H9 (cell line): ENCODE measurements around the gene VEZT. TPM values are rescaled to one million over a fixed set of nuclear protein-coding genes. Genes with fewer than 3 reads are reported as not detected.

Experiments used
- DNase-seq: peaks from one replicate; pipeline ENCODE4 v3.0.0-alpha.2; 2017
- H2AFZ ChIP-seq: one replicate; pipeline ENCODE4 v1.6.1; 2013; ENCODE audit warnings: mild to moderate bottlenecking, low read length, control low read depth, moderate library complexity
- H2AK5ac ChIP-seq: 2 replicates; pipeline ENCODE4 v1.6.1; 2013; ENCODE audit warnings: low read length, control low read depth, mixed read lengths; ENCODE audit not compliant: insufficient read length
- H2BK120ac ChIP-seq: one replicate; pipeline ENCODE4 v1.6.1; 2013; ENCODE audit warnings: low read depth, mild to moderate bottlenecking, low read length, control low read depth, inconsistent platforms; ENCODE audit not compliant: poor library complexity, severe bottlenecking
- H2BK12ac ChIP-seq: 2 replicates; pipeline ENCODE4 v1.6.1; 2013; ENCODE audit warnings: low read length, control low read depth, mixed read lengths, low read depth; ENCODE audit not compliant: insufficient read length
- H2BK15ac ChIP-seq: 2 replicates; pipeline ENCODE4 v1.6.1; 2013; ENCODE audit warnings: low read depth, low read length, control low read depth
- H2BK20ac ChIP-seq: one replicate; pipeline ENCODE4 v1.6.1; 2013; ENCODE audit warnings: low read depth, mild to moderate bottlenecking, low read length, control low read depth, inconsistent platforms; ENCODE audit not compliant: poor library complexity, severe bottlenecking
- H2BK5ac ChIP-seq: 2 replicates; pipeline ENCODE4 v1.6.1; 2013; ENCODE audit warnings: low read length, control low read depth, mixed read lengths; ENCODE audit not compliant: insufficient read length
- H3K14ac ChIP-seq: 2 replicates; pipeline ENCODE4 v1.6.1; 2013; ENCODE audit warnings: low read length, control low read depth; ENCODE audit not compliant: insufficient read depth
- H3K18ac ChIP-seq: 2 replicates; pipeline ENCODE4 v1.6.1; 2013; ENCODE audit warnings: low read depth, mild to moderate bottlenecking, mixed read lengths, low read length, control low read depth; ENCODE audit not compliant: insufficient read length
- H3K23ac ChIP-seq: 2 replicates; pipeline ENCODE4 v1.6.1; 2013; ENCODE audit warnings: low read length, control low read depth, mixed read lengths, low read depth; ENCODE audit not compliant: insufficient read length
- H3K23me2 ChIP-seq: 2 replicates; pipeline ENCODE4 v1.6.1; 2013; ENCODE audit warnings: low read depth, mild to moderate bottlenecking, mixed read lengths, low read length, control low read depth; ENCODE audit not compliant: insufficient read length, poor library complexity, severe bottlenecking
- H3K27ac ChIP-seq: 2 replicates; pipeline ENCODE4 v1.5.1; 2013; ENCODE audit warnings: low read length, control low read depth, mixed read lengths, low read depth; ENCODE audit not compliant: insufficient read length
- H3K27me3 ChIP-seq: 2 replicates; pipeline ENCODE4 v1.6.1; 2013; ENCODE audit warnings: low read length, control low read depth, inconsistent platforms; ENCODE audit not compliant: insufficient read depth
- H3K4ac ChIP-seq: 2 replicates; pipeline ENCODE4 v1.6.1; 2013; ENCODE audit warnings: low read depth, mild to moderate bottlenecking, control low read depth, inconsistent platforms, low read length, moderate library complexity
- H3K4me1 ChIP-seq: 2 replicates; pipeline ENCODE4 v1.6.1; 2013; ENCODE audit warnings: low read length, control low read depth, inconsistent platforms; ENCODE audit not compliant: insufficient read depth
- H3K4me2 ChIP-seq: 2 replicates; pipeline ENCODE4 v1.6.1; 2013; ENCODE audit warnings: low read length, control low read depth, mixed read lengths; ENCODE audit not compliant: insufficient read length, insufficient read depth
- H3K56ac ChIP-seq: 2 replicates; pipeline ENCODE4 v1.6.1; 2013; ENCODE audit warnings: low read depth, mild to moderate bottlenecking, mixed read lengths, low read length, control low read depth; ENCODE audit not compliant: insufficient read length
- H3K79me1 ChIP-seq: 2 replicates; pipeline ENCODE4 v1.6.1; 2013; ENCODE audit warnings: low read depth, mild to moderate bottlenecking, moderate library complexity, low read length, control low read depth, inconsistent platforms; ENCODE audit not compliant: insufficient read depth, poor library complexity, severe bottlenecking
- H3K79me2 ChIP-seq: 2 replicates; pipeline ENCODE4 v1.6.1; 2013; ENCODE audit warnings: low read length, control low read depth, inconsistent platforms; ENCODE audit not compliant: insufficient read depth
- H3K9ac ChIP-seq: 2 replicates; pipeline ENCODE4 v1.6.1; 2013; ENCODE audit warnings: low read length, control low read depth, mixed read lengths; ENCODE audit not compliant: insufficient read length; ENCODE audit errors: extremely low read depth
- H3K9me3 ChIP-seq: one replicate; pipeline ENCODE4 v1.6.1; 2013; ENCODE audit warnings: low read depth, low read length, inconsistent platforms; ENCODE audit not compliant: control insufficient read depth
- H3T11ph ChIP-seq: one replicate; pipeline ENCODE4 v1.6.1; 2013; ENCODE audit warnings: mild to moderate bottlenecking, low read length, control low read depth, inconsistent platforms
- H4K20me1 ChIP-seq: one replicate; pipeline ENCODE4 v1.6.1; 2013; ENCODE audit not compliant: control insufficient read depth, insufficient read length, insufficient read depth
- H4K5ac ChIP-seq: 2 replicates; pipeline ENCODE4 v1.6.1; 2013; ENCODE audit warnings: low read depth, mild to moderate bottlenecking, mixed read lengths, low read length, control low read depth; ENCODE audit not compliant: insufficient read length
- H4K8ac ChIP-seq: replicated peaks from 2 replicates; pipeline ENCODE4 v1.6.1; 2013; ENCODE audit warnings: low read length, control low read depth, mixed read lengths, low read depth; ENCODE audit not compliant: insufficient read length
- H4K91ac ChIP-seq: 2 replicates; pipeline ENCODE4 v1.6.1; 2013; ENCODE audit warnings: low read depth, mild to moderate bottlenecking, moderate library complexity, mixed read lengths, low read length, control low read depth; ENCODE audit not compliant: insufficient read length
- H3K27ac Mint-ChIP-seq, 3 experiments: 2 replicates in 2 of 3; 3 replicates in 1 of 3; pipeline ENCODE4 v1.8.0; 2020 to 2021; ENCODE audit warnings: mixed read lengths in 3 of 3, mild to moderate bottlenecking in 1 of 3, moderate library complexity in 1 of 3
- H3K27me3 Mint-ChIP-seq: 2 replicates; pipeline ENCODE4 v1.8.0; 2021; ENCODE audit warnings: low read depth, mild to moderate bottlenecking, moderate library complexity, mixed read lengths
- H3K36me3 Mint-ChIP-seq, 3 experiments: 2 replicates in 2 of 3; 3 replicates in 1 of 3; pipeline ENCODE4 v1.8.0; 2020 to 2021; ENCODE audit warnings: low read depth in 3 of 3, mixed read lengths in 3 of 3; ENCODE audit not compliant: insufficient read depth in 1 of 3
- H3K4me1 Mint-ChIP-seq, 2 experiments: 2 replicates each; pipeline ENCODE4 v1.8.0; 2020; ENCODE audit warnings: mixed read lengths in 2 of 2
- H3K4me3 Mint-ChIP-seq, 2 experiments: 2 replicates in 1 of 2; 3 replicates in 1 of 2; pipeline ENCODE4 v1.8.0; 2020 to 2021; ENCODE audit warnings: mild to moderate bottlenecking in 2 of 2, mixed read lengths in 2 of 2, moderate library complexity in 1 of 2
- H3K9me3 Mint-ChIP-seq, 2 experiments: 2 replicates in 1 of 2; 3 replicates in 1 of 2; pipeline ENCODE4 v1.8.0; 2020; ENCODE audit warnings: mild to moderate bottlenecking in 2 of 2, mixed read lengths in 2 of 2, moderate library complexity in 1 of 2
- WGBS: extraction: QIAGEN DNeasy Blood & Tissue Kit; methylation state at CpG from one replicate; pipeline ENCODE4 v1.1.7; 2013; ENCODE audit warnings: missing lambda C conversion rate, low lambda C conversion rate, mixed read lengths; ENCODE audit not compliant: insufficient read length; ENCODE audit errors: extremely low coverage; 5-methylcytosine and 5-hydroxymethylcytosine counted together
- long read RNA-seq: library from polyadenylated mRNA; unstranded; transcript quantifications from one replicate; pipeline ENCODE4 v2.0.0, GENCODE V29; 2020
- total RNA-seq: library from RNA; stranded (reverse); gene quantifications from 2 replicates; pipeline ENCODE4 v1.2.1, GENCODE V29; 2021
- TF ChIP-seq, protein P1 (sequence below): fragments of 200-600 bp; sonication (generic); conservative IDR thresholded peaks from 3 replicates; pipeline ENCODE4 v1.8.0; 2021; ENCODE audit warnings: antibody characterized with exemption, mild to moderate bottlenecking

Gene VEZT, protein sequence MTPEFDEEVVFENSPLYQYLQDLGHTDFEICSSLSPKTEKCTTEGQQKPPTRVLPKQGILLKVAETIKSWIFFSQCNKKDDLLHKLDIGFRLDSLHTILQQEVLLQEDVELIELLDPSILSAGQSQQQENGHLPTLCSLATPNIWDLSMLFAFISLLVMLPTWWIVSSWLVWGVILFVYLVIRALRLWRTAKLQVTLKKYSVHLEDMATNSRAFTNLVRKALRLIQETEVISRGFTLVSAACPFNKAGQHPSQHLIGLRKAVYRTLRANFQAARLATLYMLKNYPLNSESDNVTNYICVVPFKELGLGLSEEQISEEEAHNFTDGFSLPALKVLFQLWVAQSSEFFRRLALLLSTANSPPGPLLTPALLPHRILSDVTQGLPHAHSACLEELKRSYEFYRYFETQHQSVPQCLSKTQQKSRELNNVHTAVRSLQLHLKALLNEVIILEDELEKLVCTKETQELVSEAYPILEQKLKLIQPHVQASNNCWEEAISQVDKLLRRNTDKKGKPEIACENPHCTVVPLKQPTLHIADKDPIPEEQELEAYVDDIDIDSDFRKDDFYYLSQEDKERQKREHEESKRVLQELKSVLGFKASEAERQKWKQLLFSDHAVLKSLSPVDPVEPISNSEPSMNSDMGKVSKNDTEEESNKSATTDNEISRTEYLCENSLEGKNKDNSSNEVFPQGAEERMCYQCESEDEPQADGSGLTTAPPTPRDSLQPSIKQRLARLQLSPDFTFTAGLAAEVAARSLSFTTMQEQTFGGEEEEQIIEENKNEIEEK
- 67.1 and 69.8 TPM in 2 replicates for total RNA-seq
- long read RNA-seq, full-length matches to known transcripts: 69 of 265 reads
- long read RNA-seq, partial matches to known transcripts: 43 of 265 reads
- long read RNA-seq, other reads (novel, unspliced or antisense): 153 of 265 reads

GRCh38 chr12:95217377-95218149 is at the start of gene VEZT, which contains the start of gene FGD6:
Gene VEZT, plus strand, starts transcription at chr12:95217807. Its CDS starts 44 bp downstream, at chr12:95217851.
Gene FGD6, minus strand, starts transcription at chr12:95217467. Its CDS starts 227 bp downstream, at chr12:95217240.
- Histone ChIP-seq H3K18ac (peak within 1 kb of the TSS; percentile 91), H3K27ac (peak within 1 kb of the TSS; percentile 61), H3K27me3 (no peaks in the 10 kb centered on the region), H3K9ac (peak within 1 kb of the TSS; percentile 96), H2BK120ac (no peak within 1 kb of the TSS), H3K79me1 (no peaks in the 10 kb centered on the region), H2BK15ac (no peak within 1 kb of the TSS), H3K23me2 (peaks cover 9% of the 10 kb centered on the region), H2BK20ac (no peak within 1 kb of the TSS), H2AFZ (peak within 1 kb of the TSS; percentile 72), H2BK5ac (peak within 1 kb of the TSS; percentile 22), H3K4me2 (peak within 1 kb of the TSS; percentile 82), H3K4me1 (no peaks in the 10 kb centered on the region), H3K4ac (peak within 1 kb of the TSS; percentile 74; the same call in 1 of the 2 replicates), H3K14ac (peak within 1 kb of the TSS; percentile 95), H2AK5ac (no peak within 1 kb of the TSS), H4K5ac (peak within 1 kb of the TSS; percentile 7), H3K9me3 (no peaks in the 10 kb centered on the region), H4K20me1 (no peaks in the 10 kb centered on the region), H2BK12ac (no peak within 1 kb of the TSS), H4K91ac (no peak within 1 kb of the TSS), H3K79me2 (peaks cover 33% of the 10 kb centered on the region; the same call in 1 of the 2 replicates), H3T11ph (peak within 1 kb of the TSS; percentile 20), H3K23ac (no peak within 1 kb of the TSS), H3K56ac (peak within 1 kb of the TSS; percentile 56), H4K8ac (no peak within 1 kb of the TSS)
- no CpG with 5 or more reads among the region's 75 CpGs for WGBS
- H3K27ac Mint-ChIP-seq: peak within 1 kb of the TSS; percentile 98 to 99 (median 99)
- H3K27me3 Mint-ChIP-seq: no peaks in the 10 kb centered on the region
- peak; percentile 100 for DNase-seq
- peaks cover 3 to 15% (median 9%) of the 10 kb centered on the region in 3 experiments; a peak in 6 of 7 replicates for H3K36me3 Mint-ChIP-seq
- H3K9me3 Mint-ChIP-seq: no peaks in the 10 kb centered on the region
- H3K4me3 Mint-ChIP-seq: peak within 1 kb of the TSS; percentile 82 to 94
- TF ChIP-seq, protein P1, sequence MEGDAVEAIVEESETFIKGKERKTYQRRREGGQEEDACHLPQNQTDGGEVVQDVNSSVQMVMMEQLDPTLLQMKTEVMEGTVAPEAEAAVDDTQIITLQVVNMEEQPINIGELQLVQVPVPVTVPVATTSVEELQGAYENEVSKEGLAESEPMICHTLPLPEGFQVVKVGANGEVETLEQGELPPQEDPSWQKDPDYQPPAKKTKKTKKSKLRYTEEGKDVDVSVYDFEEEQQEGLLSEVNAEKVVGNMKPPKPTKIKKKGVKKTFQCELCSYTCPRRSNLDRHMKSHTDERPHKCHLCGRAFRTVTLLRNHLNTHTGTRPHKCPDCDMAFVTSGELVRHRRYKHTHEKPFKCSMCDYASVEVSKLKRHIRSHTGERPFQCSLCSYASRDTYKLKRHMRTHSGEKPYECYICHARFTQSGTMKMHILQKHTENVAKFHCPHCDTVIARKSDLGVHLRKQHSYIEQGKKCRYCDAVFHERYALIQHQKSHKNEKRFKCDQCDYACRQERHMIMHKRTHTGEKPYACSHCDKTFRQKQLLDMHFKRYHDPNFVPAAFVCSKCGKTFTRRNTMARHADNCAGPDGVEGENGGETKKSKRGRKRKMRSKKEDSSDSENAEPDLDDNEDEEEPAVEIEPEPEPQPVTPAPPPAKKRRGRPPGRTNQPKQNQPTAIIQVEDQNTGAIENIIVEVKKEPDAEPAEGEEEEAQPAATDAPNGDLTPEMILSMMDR: peak; percentile 37; the same call in 1 of the 3 replicates
- H3K4me1 Mint-ChIP-seq: peaks cover 50 to 53% of the 10 kb centered on the region in 2 experiments
